ENCODE measurements around the gene TRIM40. TPM values are rescaled to one million over a fixed set of nuclear protein-coding genes. Genes with fewer than 3 reads are reported as not detected.
A peak's percentile ranks its signal among the peaks of the same experiment; 100 is the strongest.

Gene TRIM40
- total and polyA plus RNA-seq, 2 of the 13 experiments (the other 11 are each of a cell fraction or from before 2014, with no cell fraction given) = 0.58 TPM; not detected in 1

- WGBS (ENCODE audit: low lambda C conversion rate) = 13% methylated on average over 4 of the region's 4 CpGs
- Histone ChIP-seq H3K79me2 (ENCODE audit: insufficient read depth, low read length) (peaks cover 38% of the 10 kb centered on the region), H3K27me3 (ENCODE audit: control insufficient read depth in 1 of 2, insufficient read depth in 2 of 2, low read length in 2 of 2) (peaks cover 0 to 3% of the 10 kb centered on the region in 2 experiments; a peak in 1 of 5 replicates), H3K4me3 (replicated peaks in 1 of 3; ENCODE audit: insufficient read depth in 1 of 3, low read depth in 2 of 3, low read length in 3 of 3) (peak overlapping the region; percentile 90 to 95 (median 92)), H3K4me1 (ENCODE audit: insufficient read depth, low read length) (peaks cover 58% of the 10 kb centered on the region), H4K20me1 (ENCODE audit: insufficient read depth, low read length) (no peaks in the 10 kb centered on the region; the same call in 1 of the 2 replicates), H3K4me2 (ENCODE audit: low read depth, low read length) (peak overlapping the region; percentile 86), H3K9ac (ENCODE audit: insufficient read depth, low read depth, low read length) (peak overlapping the region; percentile 81), H3K36me3 (replicated peaks in 1 of 2; ENCODE audit: control insufficient read depth in 1 of 2, insufficient read depth in 2 of 2, low read length in 2 of 2) (peaks cover 15 to 31% of the 10 kb centered on the region in 2 experiments), H2AFZ (ENCODE audit: low read length) (no peak overlapping the region), H3K27ac (ENCODE audit: extremely low read length, insufficient read depth, low read length) (peak overlapping the region; percentile 87), H3K9me3 (ENCODE audit: low read length) (no peaks in the 10 kb centered on the region)
- no TSS peak for BruUV-seq (replicated peaks)
- POLR2A ChIA-PET = interaction anchor here (1.1 to 3.3 kb wide), 9 partner anchors 10 to 103 kb away, joined by 3 to 26 read pairs (median 5); partner anchors contain the start of genes POLR1H, TRIM31 and TRIM40
- ATAC-seq (no peak), FAIRE-seq (no peak), DNase-seq (ENCODE audit: low spot score) (no peak)
- in situ Hi-C loops (cut with HindIII; ENCODE audit: extremely low pct_ligation_motif_present, low pct_unique_long_range_greater_than_20kb) (no loop called here), intact Hi-C loops (cut with micrococcal nuclease; ENCODE audit: unreplicated experiment) (no loop called here)
- CTCF ChIA-PET (ENCODE audit: low intra/inter-chr PET ratio, low total read pairs) = interaction anchor here (0.9 kb wide), 1 partner anchor 34 kb away, joined by 3 read pairs; no protein-coding TSS in a partner anchor
- no peak for TF ChIP-seq TEF (CRISPR knock-in tag; IDR thresholded peaks at IDR 0.05)
- peak; percentile 22; the same call in 1 of the 2 replicates for TF ChIP-seq TFDP1 (CRISPR knock-in tag; IDR thresholded peaks at IDR 0.05; ENCODE audit: borderline replicate concordance)
- peak; percentile 39; the same call in 1 of the 2 replicates for TF ChIP-seq SAP130 (CRISPR knock-in tag; IDR thresholded peaks at IDR 0.05; ENCODE audit: low read depth)
- TF ChIP-seq ZBTB3 (CRISPR knock-in tag; IDR thresholded peaks at IDR 0.05; ENCODE audit: borderline replicate concordance, low read depth) = 0 out of 2 replicates have a peak, but pooled peaks have one; percentile 6
- no peak for TF ChIP-seq BRCA1 (CRISPR knock-in tag; IDR thresholded peaks at IDR 0.05)
- TF ChIP-seq MYC (CRISPR knock-in tag; IDR thresholded peaks at IDR 0.05; ENCODE audit: borderline replicate concordance) = peak; percentile 46; the same call in 1 of the 2 replicates
- peak; percentile 26; the same call in 1 of the 2 replicates for TF ChIP-seq SALL1 (CRISPR knock-in tag; IDR thresholded peaks at IDR 0.05)
- no peak for TF ChIP-seq HNF1A (IDR thresholded peaks at IDR 0.05; ENCODE audit: low read depth)
- TF ChIP-seq HNF1A (CRISPR knock-in tag; IDR thresholded peaks at IDR 0.05; ENCODE audit: borderline replicate concordance) = no peak
- 0 out of 2 replicates have a peak, but pooled peaks have one; percentile 47 for TF ChIP-seq ZNF790 (CRISPR knock-in tag; IDR thresholded peaks at IDR 0.05; ENCODE audit: borderline replicate concordance)
- peak; percentile 95 for TF ChIP-seq ZNF770 (CRISPR knock-in tag; IDR thresholded peaks at IDR 0.05)
- 0 out of 2 replicates have a peak, but pooled peaks have one; percentile 40 for TF ChIP-seq ZNF451 (CRISPR knock-in tag; IDR thresholded peaks at IDR 0.05)
- TF ChIP-seq GABPB1 (CRISPR knock-in tag; IDR thresholded peaks at IDR 0.05) = 0 out of 2 replicates have a peak, but pooled peaks have one; percentile 10
- peak; percentile 37 for TF ChIP-seq PHF5A (CRISPR knock-in tag; IDR thresholded peaks at IDR 0.05; ENCODE audit: low read depth, unreplicated experiment)
- TF ChIP-seq TMF1 (CRISPR knock-in tag; IDR thresholded peaks at IDR 0.05; ENCODE audit: low read depth) = no peak
- TF ChIP-seq ZNF580 (CRISPR knock-in tag; IDR thresholded peaks at IDR 0.05; ENCODE audit: borderline replicate concordance, low read depth) = peak; percentile 2; the same call in 1 of the 2 replicates
Measured at GRCh38 chr6:30164714-30165113, 28.8 kb downstream of the TRIM40 start.

Data from HepG2 (cell line).